GM19023 (cell line): ENCODE measurements around the gene GPR183.

Experiments
- ATAC-seq: cut with Tn5 transposase; IDR thresholded peaks from one replicate; pipeline ENCODE4 v1.9.1; 2021; ENCODE audit warnings: mild to moderate bottlenecking, moderate library complexity; ENCODE audit not compliant: unreplicated experiment

The GPR183 gene

DNA sequence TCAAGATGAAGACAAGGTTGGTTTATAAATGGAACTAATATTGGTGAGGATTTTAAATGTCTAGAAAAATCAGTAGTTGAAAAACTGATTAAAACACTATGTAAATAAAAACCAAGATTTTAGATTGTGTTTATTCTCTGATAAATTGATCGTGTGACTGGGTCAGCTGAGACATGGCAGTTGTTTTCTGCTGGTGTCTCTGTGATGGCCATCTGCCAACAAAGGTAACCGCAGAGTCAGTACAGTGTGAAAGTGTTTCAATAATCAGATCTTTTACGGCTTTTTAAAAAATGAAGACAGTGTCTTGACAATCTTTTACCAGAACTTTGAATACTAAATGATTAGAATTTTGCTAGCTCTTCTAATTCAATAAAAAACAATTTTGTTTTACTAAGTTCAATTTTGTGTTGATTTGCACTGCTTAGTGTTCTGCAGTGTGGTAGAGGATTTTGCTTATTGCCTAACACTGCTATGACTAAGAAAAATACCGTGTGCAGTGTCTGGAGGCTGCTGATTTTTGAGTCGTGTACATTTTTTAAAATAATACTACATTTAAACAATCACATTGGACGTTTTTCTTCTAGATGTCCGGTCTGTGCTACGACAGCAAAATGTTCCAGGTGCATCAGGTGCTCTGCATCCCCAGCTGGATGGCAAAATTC is 32.7 kb upstream of the GPR183 start:
- ATAC-seq, result no peak

DNA sequence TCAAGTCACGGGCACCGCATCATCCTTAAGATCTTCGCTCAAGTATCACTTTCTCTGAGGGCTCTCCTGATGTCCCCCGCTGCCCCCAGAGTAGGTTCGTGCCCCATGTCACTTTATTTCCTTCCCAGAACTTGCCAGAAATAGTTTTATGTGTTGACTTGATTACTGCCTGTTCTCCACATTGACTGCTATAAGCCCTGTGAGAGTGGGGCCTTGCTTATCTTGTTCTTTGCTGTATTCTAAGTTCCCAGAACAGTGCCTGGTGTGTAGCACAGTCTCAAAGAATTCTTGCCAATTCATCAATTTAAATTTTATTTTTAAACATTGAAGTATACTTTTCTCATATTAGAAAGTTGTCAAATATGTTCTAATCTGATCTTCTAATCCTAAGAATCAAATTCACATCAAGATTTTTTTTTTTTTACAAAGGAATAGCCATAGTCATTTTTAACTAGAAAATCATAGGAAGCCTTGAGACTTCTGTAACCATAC is 32.1 kb upstream of the GPR183 start:
- ATAC-seq, result no peak

DNA sequence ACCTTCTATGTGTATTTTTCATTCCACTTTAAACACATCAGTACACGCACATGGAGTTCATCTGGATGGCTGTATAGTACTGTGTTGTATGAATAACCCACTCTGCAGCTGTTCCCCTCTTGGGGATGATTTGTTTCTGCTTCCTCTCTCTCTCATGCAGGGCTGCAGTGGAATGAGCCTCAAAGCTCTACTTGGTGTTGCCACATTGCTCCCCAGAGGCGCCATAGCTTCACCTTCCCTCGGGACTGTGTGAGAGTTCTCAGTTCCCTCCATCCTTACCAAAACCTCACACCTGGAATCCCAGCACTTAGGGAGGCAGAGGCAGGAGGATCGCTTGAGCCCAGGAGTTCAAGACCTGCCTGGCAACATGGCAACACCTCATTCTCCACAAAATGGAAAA is 28.4 kb upstream of the GPR183 start:
- ATAC-seq, result no peak

DNA sequence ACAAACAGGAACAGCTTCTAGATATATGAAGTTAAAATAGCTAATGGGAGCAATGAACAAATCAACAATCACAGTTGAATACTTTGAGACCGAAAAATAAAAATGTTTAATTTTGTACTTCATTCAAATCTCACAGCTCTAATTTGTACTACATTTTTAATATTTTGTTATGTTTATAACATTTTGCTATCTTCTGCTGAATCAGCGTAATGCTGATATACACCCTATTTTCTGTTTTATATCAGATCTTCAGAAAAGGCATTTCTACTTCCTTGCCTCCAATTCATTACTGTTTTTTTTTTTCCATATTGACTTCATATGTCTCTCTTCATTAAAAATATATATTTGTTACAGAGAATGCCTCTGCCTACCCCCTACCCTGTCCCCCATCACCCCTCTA is 27.9 kb upstream of the GPR183 start:
- ATAC-seq, result no peak

DNA sequence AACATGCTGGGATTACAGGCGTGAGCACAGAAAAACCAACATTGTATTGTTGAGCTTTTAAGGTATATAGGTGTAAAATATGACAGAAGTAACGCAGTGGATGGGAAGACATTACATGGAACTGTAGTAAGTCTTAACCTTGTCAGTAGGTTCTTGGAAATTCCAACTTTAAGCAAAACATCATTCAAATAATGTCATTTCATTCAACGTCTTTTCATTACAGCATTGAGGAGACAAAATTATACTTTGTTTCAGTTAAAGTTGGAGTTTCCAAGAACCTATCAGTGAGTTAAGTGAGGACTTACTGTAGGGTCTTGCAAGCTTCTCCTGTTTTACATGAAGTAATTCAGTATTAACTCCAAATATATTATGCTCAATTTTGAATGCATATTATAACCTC is 27.0 kb upstream of the GPR183 start:
- no peak for ATAC-seq

DNA sequence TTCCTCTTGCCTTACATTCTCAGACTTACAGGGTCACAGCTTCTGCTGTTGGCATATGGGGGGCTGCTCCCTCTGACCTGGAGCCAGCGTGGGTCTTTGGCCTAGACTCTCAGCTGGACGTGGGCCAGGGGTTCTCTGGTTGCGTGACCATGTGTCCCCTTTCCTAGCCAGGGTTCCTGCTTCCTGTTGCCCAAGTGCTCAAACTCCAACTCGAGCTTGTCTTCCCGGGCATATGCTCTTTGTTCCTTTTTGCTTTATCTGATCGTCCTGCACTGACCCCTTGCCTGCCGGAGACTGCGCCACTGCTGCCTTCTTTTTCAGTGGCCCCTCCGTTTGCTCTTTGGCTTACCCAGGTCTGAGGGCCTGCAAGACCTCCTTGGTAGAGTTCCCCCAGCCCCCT is 25.3 kb upstream of the GPR183 start:
- ATAC-seq, result no peak

DNA sequence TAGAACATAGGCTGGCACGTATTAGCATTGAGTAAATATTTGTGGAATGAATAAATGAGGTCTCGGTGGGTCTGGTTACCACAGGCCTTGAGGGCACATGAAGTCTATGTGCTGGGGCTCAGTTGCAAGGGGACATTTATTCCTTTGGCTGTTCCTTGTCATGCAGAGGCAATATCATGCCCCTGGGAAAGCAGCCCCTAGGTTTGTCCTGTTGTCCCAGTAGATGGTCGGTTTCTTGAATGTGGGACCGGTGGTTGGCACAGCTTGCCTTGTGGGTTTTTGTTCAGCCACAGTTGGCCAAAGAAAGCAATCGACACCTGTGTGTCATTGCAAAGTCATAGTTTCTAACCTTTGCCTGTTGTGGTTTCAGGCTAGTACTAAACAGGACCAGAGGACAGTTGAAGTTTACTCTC is 24.7 kb upstream of the GPR183 start:
- ATAC-seq, result peak; percentile 84

DNA sequence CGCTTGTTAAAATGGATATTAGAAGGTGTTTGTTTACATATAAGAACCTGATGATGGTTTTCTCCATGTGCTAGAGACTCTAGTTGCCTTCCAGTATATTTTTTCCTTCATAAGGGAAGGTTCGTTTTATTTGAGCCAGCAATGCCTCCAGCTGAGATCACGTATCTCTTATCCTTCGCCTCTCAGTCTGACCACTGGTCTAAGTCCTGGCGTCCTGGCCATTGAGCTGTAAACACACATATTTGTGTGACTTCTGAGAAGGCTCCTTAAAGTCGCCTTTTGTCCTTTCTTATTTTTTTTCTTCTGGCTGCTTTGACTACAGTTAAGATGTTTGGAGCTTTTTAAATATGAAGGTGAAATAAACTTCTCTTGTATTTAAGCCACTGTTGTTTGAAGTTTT is 23.7 kb upstream of the GPR183 start:
- ATAC-seq, result no peak

DNA sequence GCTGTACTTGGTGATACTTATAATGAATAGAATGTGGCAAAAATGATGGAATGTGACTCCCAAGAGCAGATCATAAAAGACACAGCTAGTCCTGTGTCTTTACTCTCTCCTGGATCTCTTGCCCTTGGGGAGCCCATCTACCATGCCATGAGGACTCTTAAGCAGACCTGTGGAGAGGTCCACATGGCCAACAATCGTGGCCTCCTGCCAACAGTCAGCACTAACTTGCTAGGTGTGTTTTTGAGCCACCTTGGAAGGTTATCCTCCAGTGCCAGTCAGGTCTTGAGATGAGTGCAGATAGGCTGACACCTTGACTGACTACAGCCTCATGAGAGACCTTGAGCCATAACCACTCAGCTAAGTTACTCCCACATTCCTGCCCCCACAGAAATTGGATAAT is 22.3 kb upstream of the GPR183 start:
- no peak for ATAC-seq

DNA sequence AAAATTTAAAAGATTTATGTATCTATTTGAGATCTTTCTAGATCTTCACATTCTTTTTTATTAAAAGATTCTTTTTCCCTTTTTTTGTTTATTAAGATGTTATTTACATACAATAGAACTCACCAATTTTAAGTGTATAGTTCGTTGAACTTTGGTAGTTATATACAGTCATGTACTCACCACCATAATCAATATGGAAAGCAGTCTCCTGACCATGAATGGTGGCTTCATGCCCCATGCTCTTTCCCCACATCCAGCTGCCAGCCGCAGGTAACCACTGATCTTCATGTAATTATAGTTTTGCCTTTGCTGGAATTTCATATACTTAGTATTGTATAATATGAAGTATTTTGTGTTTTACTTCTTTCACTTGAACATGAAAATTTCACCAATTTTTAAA is 20.6 kb upstream of the GPR183 start:
- no peak for ATAC-seq

DNA sequence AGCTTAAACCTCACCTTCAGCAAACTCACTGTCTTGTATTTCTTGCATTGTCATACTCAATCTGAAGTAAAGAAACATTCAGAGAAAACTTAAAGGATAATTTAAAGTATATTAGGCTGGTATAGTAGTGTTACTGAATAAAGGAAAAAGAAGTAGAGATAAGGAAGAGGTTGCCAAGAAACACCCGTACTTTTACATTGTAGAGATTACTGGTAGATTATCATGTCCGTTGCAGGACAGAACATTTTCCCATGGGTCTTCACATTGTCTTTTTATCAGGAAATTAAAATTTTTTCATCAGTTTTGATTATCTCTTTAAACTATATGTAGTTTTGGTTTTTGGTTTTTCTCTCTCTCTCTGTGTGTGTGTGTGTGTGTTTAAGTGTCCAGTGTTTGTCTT is 19.9 kb upstream of the GPR183 start:
- ATAC-seq, result no peak

DNA sequence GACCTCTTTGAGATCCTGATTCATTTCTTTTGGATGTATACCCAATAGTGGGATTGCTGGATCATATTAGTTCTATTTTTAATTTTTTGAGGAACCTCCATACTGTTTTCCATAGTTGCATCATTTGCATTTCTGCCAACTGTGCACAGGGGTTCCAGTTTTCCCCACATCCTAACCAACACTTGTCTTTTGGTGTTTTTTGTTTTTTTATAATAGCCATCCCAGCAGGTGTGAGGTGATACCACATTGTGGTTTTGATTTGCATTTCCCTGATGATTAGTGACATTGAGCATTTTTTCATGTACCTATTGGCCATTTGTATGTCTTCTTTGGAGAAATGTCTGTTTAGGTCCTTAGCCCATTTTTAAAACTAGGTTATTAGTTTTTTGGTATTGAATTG is 18.8 kb upstream of the GPR183 start:
- no peak for ATAC-seq

DNA sequence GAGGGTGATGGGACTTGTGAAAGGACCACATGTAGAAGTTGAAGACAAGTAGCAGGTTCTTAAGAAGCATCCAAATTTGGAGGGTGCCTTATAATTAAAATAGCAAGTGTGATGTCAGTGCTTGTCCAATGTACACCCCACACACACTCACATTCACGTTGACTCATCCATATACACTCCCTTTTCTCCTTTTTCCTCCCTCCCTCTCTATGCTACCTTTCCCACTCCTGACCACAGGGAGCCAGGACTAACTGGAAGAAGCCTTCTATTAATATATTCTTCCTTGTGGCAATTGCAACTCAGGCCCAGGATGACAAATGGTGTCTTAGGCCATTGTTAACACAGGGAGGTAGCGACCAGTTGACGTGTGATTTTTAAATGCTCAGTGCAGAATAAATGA is 16.3 kb upstream of the GPR183 start:
- ATAC-seq, result no peak

DNA sequence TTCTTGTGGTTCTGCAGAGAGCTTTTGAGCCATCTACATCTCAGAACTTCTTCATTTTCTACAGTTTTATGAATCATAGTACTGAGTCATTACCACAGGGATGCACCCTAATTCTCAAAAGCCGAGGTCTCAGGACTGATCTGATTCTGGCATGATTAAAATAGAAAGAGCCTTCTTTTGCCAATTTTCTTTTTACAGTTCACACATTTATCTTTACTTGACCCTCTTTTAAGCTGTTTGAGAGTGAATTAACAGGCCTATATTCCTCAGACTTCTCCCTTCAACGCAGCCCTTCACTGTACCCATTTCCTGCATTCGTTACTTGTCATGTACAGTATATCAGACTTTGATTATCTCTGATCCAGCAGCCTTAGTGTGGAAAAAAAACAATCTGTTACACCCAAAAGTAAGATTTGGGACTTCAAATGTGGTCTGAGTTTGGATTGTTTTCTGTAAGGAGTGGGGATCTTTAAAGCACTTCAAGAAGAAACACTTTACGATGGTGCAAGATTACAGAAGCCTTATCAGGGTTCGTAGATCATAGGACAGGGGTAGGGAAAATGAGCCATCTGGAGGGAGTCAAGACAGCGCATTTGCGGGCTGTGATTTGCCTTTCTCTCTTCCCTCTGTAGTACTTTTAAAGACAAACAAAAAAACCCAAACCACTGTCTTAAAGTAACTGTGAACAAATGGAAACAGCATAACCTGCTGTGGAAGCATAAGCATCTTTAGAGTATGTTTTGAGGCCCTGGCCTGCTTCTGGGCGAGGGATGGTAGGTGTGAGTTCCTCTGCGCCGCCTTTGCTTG is 15.3 kb upstream of the GPR183 start:
- peak; percentile 79 for ATAC-seq

DNA sequence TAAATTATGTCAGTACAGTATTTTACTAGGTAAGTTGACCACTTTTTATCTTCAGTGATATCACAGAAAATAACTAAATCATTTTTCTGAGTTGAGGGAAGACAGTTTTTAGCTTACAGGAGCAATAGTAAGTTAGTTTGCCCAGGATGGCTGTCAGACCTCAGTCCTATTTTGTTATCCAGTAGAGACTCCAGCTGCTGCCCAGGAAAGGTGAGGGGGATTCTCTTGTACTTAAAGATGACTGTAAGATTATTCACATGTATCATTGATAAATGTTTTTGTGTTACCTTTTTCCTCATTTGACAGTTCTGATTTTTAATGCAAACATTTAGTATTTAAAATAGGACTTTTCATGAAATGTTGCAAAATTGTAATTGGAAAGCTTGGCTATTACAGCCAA is 14.5 kb upstream of the GPR183 start:
- no peak for ATAC-seq

DNA sequence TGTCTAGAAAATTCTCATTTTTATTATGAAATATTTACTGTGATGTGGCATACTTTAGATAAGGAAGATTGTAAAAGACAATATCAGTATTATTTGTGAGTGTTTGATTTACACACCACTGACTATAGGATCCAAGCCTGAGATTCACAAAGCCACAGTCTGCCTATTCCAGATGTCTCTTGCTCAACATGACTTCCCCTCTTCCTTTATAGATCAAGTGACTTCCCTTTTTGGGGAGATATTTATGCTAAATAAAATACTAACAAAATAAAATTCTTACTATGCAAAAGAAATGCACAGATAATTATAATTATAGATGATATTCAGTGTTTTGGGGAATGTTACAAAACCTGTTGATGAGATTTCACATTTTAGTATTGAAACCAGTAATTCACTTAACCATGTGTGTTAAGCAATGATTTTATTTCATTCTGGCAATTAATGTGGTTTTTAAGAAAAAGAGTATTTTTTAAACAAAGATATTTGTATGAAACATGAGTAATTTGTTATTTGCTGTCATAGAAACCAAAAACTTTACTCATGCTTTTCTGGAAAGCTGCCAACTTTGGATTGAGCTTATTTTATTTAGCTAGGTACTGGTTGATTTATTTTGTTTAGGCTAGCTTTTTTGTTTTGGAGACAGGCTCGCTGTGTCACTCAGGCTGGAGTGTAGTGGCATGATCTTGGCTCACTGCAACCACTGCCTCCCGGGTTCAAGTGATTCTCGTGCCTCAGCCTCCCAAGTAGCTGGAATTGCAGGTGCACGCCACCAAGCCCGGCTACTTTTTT is 13.7 kb upstream of the GPR183 start:
- ATAC-seq, result no peak

DNA sequence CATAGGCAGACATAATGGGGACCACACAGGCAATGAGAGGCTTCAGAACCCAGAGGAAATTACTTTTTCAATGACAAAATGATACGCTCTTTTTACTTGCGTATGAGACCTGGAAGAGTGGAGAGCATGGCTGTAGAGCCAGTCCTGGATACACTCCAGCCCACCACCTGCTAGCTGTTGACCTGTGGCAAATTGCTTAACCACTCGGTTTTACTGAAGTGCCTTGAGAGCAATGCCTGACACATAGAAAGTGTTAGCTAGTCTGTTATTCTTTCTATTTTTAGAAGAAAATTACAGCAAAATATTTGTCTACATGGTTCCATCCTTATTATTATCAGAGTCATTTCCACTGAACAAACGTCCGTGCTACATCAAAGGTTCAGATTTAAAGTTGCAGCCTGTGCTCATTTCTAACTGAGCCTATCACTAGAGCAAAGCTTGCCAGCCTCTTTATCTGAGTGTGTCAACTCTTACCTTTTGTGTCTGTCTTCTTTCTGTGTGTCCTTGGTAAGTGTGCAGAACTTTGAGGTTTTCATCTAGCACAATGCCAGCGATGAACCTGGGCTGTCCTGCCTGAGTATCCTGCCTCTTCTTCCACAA is 9.6 kb upstream of the GPR183 start:
- ATAC-seq, result no peak

DNA sequence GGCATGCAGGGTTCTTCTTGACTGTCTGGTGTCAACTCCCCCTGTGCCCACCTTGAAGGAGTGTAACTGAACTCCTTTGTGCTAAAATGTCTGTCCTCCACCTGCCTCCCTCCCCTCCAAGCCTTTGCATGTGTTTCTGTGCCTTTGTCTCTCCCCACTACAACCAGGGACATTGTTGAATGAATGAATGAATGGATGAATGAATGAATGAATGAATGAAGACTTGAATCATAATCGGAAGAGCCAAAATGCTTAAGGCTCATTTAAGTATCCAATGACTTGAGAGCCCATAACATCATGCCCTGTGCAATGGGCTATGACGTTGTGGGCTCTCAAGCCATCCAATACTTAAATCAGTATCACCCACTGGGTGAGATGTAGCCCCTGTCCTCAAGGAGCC is 9.0 kb upstream of the GPR183 start:
- no peak for ATAC-seq

DNA sequence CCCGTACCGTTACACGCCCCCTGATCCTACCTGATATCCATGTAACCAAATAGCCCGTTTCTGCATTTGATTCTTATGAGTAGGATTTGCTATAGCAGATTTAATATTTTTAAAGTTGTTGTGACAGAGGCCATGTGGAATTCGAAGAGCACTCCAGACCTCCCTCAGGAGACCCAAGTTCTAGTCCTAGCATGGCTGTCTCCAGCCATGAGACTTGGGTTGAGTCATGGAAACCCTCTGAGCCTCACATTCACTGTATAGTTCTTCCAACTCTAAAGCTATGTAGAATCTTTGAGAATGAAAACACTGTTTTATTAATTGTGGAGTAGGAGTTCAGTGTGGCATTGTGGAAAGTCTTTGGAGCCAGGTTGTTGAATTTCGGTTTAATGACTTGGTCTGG is 8.0 kb upstream of the GPR183 start:
- ATAC-seq, result no peak

DNA sequence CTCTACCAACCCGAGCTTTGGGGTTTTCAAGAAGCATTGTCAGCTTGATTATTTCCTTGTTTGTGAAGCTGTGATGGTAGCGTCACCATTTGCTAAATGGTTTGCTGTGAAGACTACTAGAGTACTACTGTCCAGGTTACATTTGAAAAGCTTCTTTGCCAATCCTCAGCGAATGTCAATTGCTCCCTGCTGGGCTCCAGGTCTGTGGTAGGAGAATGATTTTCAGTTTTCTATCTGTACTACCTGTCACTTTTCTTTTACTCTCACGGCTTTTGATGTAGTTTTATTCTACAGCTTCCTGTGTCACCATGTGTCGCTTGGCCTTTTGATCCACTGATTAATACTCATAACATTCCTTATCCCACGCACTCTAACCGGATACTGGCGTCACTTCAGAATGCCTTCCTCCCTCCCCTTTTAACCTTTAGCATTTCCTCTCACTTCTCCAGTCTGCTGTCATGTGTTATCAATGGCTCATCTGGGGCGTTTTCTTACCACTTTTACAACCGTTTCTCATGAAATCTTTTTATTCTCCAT is 7.5 kb upstream of the GPR183 start:
- ATAC-seq, result no peak

DNA sequence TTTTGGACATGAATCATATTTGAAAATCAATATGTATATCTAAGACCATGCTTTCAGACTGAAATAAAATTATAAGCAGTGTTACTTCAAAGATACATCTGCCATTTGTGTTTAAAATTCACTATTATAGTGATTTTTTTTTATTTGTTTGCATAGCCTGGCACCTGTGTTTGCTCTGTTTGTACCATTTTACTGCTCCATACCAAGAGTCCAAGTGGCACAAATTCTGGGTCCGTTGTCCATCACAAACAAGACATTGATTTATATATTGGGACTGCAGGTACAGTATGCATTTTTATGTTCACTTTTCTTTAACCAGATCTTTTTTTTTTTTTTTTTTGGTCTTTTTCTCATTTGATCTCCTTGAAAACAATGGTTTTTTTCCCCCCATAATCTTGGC is 6.7 kb upstream of the GPR183 start:
- no peak for ATAC-seq
